CD4-positive, alpha-beta T cell treated with Interleukin-15 for 1 hour (primary cell): ENCODE measurements around the gene PIK3IP1.

ENCODE experiments used
- DNase-seq: peaks from one replicate; pipeline ENCODE4 v3.0.0-alpha.2; 2020

The PIK3IP1 gene

DNA sequence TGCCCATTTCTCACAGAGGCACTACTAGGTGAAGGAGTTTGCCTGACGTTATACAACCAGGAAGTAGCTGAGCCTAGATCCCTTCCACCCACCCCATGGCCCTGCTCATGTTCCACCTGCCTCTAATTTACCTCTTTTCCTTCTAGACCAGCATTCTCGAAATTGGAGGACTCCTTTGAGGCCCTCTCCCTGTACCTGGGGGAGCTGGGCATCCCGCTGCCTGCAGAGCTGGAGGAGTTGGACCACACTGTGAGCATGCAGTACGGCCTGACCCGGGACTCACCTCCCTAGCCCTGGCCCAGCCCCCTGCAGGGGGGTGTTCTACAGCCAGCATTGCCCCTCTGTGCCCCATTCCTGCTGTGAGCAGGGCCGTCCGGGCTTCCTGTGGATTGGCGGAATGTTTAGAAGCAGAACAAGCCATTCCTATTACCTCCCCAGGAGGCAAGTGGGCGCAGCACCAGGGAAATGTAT is 14.1 kb downstream of the PIK3IP1 start:
- DNase-seq = no peak

DNA sequence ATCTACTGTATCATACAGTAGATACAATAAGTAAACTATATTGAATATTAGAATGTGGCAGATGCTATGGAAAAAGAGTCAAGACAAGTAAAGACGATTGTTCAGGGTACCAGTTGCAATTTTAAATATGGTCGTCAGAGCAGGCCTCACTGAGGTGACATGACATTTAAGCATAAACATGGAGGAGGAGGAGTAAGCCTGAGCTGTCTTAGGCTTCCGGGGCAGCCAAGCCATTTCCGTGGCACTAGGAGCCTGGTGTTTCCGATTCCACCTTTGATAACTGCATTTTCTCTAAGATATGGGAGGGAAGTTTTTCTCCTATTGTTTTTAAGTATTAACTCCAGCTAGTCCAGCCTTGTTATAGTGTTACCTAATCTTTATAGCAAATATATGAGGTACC is 14.5 kb downstream of the PIK3IP1 start:
- DNase-seq = no peak

DNA sequence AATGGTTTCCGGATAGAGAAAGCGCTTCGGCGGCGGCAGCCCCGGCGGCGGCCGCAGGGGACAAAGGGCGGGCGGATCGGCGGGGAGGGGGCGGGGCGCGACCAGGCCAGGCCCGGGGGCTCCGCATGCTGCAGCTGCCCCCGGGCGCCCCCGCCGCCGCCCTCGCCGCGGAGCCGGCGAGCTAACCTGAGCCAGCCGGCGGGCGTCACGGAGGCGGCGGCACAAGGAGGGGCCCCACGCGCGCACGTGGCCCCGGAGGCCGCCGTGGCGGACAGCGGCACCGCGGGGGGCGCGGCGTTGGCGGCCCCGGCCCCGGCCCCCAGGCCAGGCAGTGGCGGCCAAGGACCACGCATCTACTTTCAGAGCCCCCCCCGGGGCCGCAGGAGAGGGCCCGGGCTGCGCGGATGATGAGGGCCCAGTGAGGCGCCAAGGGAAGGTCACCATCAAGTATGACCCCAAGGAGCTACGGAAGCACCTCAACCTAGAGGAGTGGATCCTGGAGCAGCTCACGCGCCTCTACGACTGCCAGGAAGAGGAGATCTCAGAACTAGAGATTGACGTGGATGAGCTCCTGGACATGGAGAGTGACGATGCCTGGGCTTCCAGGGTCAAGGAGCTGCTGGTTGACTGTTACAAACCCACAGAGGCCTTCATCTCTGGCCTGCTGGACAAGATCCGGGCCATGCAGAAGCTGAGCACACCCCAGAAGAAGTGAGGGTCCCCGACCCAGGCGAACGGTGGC is 15.7 kb downstream of the PIK3IP1 start:
- DNase-seq = no peak

DNA sequence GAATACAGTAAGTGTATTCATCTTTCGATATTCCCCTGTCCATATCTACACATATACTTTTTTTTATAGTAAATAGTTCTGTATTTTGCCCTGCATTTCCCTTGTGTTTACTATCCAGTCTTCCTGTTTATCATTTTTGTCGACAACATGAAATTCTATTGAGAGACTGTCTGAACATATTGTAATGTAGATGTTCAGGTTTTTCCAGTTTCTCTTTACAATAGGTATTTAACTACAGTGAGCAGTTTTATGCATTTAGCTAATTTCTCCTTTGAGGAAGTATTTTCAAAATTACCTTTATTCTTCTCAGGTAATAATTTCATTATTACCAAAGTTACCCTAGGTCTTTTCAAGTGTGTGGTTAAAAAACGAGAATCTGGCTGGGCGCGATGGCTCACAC is 16.7 kb downstream of the PIK3IP1 start:
- no peak for DNase-seq

DNA sequence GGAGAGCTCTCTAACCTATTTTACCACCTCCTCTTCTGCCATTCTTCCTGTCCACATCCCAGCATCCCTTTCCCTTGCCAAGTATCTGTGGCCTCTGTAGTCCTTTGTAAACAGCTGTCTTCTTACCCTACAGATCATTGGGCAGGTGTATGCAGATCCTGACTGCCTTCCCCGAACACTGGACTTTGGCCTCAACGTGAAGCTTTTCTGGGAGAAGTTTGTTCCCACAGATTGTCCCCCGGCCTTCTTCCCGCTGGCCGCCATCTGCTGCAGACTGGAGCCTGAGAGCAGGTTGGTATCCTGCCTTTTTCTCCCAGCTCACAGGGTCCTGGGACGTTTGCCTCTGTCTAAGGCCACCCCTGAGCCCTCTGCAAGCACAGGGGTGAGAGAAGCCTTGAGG is 17.3 kb downstream of the PIK3IP1 start:
- no peak for DNase-seq

DNA sequence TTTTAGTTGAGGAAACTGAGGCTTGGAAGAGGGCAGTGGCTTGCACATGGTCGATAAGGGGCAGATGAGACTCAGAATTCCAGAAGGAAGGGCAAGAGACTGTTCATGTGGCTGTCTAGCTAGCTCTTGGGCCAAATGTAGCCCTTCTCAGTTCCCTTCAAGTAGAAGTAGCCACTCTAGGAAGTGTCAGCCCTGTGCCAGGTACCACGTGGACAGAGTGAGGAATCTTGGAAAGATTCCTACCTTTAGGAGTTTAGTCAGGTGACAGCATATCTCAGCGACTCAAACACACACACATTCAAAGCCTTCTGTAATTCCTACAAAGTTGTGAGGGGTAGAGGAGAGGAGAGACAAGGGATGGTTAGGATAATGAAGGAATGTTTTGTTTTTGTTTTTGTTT is 18.3 kb downstream of the PIK3IP1 start:
- no peak for DNase-seq

DNA sequence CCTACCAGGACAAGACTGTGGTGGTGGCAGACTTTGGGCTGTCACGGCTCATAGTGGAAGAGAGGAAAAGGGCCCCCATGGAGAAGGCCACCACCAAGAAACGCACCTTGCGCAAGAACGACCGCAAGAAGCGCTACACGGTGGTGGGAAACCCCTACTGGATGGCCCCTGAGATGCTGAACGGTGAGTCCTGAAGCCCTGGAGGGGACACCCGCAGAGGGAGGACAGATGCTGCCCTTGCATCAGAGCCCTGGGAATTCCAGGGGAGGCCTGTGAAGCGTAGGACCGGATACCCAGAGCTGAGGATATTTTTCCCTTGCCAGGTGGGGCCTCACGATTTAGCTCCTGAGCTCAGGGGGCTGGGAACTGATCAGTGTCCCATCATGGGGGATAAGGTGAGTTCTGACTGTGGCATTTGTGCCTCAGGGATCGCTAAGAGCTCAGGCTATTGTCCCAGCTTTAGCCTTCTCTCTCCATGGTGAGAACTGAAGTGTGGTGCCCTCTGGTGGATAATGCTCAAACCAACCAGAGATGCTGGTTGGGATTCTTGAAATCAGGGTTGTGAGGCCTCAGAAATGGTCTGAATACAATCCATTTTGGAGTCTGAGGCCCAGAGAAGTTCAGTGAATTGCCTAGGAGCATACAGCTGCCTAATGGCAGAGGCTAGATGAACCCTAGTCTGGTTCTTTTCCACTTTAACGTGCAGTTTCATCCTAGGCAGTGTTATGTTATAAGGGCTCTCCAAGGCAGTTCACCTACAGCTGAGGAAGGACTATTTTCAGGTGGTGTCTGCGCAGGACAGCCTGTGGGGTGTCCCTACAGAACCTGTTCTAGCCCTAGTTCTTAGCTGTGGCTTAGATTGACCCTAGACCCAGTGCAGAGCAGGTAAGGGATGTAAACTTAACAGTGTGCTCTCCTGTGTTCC is 19.5 kb downstream of the PIK3IP1 start:
- DNase-seq = peak; percentile 51

DNA sequence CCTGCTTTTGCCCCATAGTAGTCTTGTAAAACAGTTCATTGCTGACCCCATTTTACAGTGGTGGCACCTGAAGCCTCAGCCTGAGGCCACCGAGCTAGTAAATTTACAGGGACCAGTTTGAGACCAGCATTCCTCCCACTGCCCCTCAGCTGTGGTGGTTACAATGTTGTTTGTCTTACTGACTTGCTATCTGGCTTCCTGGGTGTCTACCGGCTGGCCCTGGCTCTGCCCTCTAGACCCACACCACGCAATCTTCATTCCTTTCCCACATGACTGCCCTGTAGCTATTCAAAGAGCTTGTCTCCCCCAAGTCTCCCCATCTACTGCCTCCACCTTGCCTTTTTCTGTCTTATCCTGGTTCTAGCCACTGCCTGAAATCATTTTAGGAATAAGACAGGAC is 20.8 kb downstream of the PIK3IP1 start:
- DNase-seq = no peak

DNA sequence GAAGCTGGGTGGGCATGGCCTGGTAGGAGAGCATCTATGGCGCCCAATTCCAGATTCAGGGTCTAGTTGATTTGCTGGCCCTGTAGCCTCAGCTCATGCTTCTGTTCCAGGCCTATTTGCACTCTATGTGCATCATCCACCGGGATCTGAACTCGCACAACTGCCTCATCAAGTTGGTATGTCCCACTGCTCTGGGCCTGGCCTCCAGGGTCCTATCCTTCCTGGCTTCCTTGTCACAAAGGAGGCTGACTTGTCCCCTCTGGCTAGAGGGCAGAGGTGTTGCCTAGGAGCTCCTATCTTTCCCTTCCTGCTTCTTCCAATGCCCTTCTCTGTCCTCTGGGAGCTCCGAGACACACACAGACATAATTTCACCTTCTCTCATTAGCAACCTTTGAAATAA is 21.3 kb downstream of the PIK3IP1 start:
- DNase-seq = no peak

DNA sequence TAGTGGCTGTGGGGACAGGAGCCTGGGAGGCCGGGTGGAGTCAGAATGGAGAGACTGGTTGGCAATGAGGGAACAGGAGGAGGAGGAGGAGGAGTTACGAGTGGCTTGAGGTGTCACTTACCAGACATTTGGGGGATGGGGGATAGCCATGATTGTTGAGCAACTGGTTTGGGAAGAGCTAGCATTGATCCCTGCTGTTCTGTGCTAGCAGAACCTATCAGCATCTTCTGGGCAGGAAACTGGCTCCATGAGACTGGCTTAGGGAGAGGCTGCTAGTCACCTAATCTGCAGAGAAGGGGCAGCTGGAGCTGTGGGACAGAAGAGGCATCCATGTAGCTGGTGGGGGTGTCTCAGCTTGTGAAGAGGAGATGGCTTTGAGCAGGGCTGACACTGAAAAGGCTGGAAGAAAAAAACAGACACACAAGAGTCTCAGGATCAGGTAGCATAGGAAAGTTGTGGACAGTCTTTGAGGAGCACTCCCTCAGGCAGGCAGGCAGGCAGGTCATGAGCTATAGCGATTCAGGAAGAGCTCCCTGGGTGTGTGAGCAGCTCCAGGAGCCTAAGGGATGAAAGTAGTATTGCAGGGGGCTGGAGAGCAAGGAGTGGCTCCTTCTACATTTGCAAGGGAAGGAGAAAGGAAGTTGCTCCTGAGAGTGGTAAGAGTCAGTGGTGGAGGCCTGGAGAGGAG is 22.3 kb downstream of the PIK3IP1 start:
- DNase-seq = no peak

DNA sequence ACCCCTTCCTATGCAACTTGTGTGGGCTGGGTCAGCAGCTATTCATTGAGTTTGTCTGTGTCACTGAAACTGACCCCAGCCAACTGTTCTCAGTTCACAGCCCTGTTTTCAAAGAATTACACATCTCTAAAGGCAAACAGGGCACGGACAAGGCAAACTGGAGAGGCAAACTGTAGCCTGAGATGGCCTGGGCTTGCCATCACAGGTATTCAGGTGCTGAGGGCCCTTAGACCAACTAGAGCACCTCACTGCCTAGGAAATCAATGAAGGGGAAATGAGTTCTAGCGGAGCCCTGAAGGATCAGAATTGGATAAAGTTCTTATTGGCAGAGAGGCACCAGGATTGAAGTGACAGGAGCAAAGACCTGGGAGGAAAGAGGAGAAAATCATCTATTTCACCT is 24.0 kb downstream of the PIK3IP1 start:
- no peak for DNase-seq

DNA sequence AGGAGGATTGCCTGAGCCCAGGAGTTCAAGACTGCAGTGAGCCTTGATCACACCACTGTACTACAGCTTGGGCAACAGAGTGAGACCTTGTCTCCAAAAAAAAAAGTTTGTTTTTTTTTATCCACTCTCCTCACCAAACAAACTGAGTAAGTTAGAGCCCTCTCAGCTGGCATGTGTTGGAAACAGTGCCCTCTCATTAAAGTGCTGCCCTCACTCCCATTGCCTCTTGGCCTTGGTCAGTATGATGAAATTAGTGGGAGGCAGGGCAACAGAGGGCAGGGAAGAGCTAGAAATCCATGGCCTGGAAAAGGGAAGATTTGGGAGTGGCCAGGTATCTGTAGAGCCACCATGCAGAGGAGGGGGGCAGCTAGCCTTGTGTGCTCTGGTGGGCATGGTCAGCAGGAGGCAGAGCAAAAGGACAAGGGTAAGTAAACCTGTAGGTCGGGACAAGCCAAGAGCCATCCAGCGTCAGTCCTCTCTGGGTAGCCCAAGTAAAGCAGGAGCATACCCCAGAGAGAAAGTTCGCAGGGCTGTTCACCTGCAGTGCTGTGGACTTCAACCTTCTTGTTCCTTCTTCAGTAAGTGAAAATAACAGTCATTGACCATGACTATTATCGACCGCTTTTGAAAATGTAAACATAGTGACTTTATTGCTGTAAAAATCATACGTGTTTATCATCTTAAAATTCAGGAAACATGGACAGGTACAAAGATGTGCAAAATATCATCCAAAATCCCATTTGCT is 28.2 kb downstream of the PIK3IP1 start:
- no peak for DNase-seq

DNA sequence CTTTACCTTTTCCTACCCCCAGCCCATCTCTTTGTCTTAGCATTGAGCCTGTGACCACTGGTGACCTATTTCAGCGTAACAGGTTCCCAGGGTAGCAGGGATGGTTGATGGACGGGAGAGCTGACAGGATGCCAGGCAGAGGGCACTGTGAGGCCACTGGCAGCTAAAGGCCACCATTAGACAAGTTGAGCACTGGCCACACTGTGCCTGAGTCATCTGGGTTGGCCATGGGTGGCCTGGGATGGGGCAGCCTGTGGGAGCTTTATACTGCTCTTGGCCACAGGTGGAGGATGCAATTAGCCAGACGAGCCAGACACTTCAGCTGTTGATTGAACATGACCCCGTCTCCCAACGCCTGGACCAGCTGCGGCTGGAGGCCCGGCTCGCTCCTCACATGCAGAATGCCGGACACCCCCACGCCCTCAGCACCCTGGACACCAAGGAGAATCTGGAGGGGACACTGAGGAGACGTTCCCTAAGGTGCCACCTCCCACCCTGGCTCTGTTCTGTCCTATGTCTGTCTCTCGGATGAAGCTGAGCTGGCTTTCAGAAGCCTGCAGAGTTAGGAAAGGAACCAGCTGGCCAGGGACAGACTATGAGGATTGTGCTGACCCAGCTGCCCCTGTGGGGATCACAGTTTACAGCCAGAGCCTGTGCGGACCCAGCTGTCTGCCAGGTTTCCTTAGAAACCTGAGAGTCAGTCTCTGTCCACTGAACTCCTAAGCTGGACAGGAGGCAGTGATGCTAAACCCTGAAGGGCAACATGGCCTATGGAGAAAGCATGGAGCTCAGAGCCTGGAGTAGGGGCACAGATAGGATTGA is 29.8 kb downstream of the PIK3IP1 start:
- DNase-seq = no peak

DNA sequence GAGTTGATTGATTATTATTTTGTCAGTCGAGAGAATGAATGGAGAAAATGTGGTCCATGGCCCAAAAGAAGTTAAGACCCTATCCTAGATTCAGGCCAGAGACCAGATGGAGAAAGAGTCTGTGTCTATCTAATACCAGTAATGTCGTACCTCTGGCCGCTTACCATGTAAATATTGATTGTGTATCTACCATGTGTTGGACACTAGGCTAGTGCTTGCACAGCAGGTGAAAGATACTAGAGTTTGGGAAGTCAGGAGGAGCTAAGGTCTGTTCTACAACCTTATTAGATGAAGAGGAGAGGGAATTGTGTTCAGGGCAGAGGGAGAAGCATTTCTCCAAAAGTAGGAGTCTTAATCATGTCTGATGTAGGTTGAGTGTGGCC is 31.8 kb downstream of the PIK3IP1 start:
- no peak for DNase-seq

DNA sequence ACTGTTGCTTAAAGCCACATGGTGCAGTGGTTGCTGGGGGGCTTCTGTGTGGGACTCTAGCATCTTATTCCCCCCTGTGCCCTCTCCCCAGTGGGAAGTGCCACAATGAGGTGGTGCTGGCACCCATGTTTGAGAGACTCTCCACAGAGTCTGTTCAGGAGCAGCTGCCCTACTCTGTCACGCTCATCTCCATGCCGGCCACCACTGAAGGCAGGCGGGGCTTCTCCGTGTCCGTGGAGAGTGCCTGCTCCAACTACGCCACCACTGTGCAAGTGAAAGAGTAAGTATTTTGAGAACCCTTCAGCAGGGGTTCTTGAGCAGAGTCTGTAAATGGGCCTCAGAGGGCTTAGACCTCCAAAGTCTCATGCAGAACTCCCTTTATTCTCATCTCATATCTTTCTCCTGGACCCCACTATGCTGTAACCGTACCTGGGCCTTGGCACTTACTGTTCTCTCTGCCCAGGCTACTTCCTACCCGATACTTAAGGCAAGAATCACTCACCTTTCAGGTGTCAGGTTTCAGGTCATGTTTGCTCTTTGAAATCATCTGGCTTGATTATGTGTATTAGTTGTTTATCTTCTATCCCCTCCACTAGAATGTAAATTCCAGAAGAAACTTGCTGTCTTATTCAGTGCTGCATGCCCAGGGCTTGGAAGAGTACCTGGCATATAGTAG is 32.4 kb downstream of the PIK3IP1 start:
- no peak for DNase-seq

DNA sequence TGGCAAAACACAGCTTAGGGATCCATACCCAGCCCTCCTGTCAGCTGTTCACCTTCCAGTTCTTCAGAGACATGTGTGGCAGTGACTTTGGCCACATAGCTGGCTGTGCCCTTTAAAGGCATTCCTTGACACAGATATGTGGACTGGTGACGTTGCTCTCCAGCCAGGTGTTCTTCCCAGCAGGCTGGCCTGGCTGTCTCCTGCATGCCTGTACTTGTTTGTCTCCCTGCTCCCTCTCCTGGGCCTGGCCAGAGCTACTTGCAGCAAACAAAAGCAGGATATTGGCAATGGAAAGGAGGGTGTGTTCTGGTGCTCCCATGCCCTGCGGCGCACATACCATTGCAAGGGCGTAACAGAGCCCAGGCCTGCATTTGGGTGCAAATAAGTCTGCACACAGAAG is 38.3 kb downstream of the PIK3IP1 start:
- DNase-seq = no peak

DNA sequence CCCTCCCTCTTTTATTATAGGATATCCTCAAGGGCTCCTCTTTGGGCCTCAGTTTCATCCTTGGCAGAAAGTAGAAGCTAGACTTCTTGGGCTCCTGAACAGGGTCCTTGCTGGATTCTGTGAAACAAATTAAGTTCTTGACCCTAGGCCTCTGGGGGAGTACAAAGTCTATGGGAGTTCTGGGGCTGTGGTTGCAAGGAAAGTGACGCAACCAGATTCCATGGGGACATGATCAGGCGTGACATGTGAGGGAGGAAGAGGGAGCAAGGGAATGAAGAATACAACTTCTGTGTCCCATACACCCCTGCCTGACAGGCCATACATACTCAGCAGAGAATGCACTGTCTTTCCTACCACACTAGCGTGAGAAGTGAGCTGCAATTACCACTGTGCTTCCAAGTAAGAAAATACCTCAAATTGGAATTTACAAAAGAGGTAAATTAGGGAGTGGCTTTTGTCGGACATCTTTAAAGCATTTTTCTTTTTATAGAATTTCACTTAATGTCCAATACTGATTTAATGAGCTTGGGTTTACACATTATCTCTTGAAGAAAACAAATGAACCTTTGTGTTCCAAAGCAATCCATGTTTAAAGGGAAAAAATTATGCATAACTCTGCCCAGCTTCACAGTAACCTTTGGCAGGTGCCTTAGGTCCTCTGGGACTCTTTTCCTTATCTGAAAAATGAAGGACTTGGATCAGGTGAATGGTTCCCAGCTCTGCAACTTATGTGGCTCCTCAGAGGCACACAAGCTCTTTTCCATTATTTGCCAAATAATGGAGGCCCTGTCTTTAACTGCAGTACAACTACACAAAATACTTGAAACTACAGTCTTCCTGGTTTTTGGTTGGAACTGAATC is 41.3 kb downstream of the PIK3IP1 start:
- DNase-seq = no peak

DNA sequence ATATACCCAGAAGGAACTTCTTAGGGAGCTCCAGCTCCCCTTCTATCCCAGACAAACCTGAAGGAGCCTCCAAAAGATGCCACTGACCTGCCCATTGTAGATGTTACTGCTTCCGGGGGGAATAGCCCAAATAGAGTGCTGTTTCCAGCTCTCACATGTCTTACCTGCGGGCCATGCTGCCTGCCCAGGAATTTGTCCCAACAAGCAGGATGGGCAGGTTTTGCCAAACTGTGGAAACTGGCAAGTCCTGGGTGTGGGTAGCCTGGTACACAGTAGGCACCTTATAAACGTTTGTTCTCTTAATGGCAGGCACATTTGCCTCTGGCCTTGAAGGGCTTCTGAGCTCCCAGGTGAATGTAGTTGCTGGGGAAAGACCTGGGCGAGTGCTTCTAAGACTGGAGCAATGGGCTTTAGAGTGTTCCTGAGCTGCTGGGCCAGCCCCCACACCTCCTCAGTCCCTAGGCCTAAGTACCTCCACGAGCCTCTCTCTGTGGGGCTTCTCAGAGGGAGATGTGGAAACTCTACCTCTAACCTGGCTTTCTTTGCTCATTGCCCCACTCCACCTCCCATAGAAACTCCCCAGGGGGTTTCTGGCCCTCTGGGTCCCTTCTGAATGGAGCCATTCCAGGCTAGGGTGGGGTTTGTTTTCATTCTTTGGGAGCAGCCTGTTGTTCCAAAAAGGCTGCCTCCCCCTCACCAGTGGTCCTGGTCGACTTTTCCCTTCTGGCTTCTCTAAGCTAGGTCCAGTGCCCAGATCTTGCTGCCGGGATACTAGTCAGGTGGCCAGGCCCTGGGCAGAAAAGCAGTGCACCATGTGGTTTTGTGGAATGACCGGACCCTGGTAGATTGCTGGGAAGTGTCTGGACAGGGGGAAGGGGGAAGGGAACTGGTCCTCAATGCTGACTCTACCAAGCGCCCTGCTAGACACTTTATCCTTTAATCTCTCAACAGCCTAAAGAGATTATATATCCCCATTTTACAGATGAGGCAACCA is 43.0 kb downstream of the PIK3IP1 start:
- no peak for DNase-seq

DNA sequence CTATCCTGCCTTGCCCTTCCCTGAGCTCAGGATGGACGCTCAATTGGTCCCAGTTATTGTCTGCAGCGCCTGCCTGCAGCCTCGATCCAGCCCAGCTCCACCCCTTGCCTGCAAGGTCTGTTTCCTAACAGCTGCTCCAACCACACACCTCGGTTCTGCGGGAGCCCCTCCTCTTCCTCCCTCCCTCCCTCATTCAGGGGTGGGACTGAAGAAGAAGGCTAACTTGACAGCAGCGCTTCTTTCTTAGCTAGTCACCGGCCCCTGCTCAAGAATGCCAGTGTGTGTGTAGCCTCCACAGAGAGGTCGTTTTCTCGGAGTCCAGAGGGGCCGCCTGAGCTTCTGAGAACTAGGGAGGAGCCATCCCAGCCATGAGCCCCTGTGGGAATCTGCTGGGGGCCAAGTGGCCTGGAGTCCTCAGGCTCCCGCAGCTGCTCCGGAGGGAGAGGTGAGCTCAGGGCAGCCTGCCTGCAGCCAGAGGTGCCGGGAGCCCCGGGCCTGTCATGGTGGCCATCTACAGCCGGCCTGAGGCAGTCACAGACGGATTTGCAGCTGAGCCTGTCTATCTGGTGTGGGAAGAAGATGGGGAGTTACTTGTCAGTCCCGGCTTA is 44.0 kb downstream of the PIK3IP1 start:
- DNase-seq = peak; percentile 65
